IPS-NIHi7 (cell line): ENCODE data around the gene NELFA.

ENCODE experiments used
- DNase-seq: peaks from one replicate; pipeline ENCODE4 v3.0.0; 2012; ENCODE audit warnings: mixed read lengths; ENCODE audit errors: extremely low spot score

NELFA gene

DNA sequence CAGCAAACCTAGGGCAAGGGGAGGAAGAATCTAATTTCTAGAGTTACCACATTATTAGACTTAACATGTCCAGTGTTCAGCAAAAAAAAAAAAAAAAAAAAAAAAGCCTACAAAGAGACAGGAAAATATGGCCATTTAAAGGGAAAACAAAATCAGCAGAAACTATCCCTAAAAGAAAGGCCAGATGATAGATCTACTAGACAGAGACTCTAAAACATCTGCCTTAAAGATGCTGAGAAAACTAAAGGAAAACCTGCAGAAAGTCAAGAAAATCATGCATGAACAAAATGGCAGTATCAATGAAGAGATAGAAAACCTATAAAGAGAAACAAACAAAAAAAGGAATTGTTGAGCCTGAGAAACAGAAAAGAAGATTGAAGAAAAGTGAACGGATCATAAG is 43.8 kb downstream of the NELFA start:
- no peak for DNase-seq

DNA sequence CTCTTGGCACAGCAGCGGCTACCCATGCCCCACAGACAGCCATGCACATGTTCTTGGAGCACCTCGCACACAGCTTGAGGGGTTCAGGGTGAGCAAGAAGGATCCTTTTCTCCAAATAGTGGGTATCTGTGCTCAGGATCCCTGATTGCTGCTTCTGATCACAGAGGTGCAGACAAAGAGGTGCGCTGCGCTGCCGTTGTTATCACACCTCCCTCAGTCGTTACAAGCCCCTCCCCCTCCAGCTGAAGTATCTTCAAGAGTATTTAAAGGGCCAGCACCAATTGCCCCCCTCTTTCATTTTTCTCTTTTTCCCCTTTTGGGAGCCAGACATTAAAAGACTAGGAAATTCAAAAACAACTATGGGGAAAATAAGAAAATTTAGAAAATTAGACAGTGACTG is 44.3 kb downstream of the NELFA start:
- no peak for DNase-seq

DNA sequence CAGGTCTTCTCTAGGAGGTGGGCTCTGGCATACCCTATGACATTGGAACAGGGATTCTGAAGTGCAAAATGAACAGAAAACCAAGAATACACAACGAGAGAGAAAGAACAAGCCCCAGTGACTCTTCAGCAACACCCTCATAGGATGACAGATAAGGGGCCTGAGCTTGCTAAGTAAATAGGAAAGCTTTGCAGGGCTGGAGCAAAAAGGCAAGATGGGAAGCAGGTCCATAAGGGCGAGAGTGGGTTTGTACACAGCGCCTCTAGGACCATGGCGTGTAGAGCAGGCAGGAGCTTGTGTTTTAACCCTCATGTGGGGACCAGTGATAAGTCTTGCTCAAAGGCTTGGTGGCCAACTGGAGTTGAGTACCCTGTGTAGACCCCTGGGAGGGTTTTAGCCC is 45.8 kb downstream of the NELFA start:
- DNase-seq, result no peak

DNA sequence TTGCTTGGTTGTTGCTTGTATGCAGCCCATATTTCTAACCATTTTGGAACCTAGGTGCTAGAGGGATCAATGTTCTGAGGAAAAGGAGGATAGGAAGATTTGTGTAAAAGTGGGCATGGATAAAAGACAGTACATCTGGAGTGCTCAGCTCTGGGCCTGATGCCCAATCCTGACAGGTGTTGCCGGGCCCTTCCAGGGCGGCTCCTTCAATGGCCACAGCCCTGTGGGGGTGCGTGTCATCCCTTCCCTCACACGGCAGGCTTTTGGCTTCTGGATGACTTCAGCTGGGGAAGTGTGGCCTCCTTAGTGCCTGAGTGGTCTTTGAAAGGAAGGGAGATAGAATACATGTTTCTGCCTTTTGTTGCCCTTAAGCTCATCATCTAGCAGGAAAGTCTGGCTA is 47.2 kb downstream of the NELFA start:
- no peak for DNase-seq

DNA sequence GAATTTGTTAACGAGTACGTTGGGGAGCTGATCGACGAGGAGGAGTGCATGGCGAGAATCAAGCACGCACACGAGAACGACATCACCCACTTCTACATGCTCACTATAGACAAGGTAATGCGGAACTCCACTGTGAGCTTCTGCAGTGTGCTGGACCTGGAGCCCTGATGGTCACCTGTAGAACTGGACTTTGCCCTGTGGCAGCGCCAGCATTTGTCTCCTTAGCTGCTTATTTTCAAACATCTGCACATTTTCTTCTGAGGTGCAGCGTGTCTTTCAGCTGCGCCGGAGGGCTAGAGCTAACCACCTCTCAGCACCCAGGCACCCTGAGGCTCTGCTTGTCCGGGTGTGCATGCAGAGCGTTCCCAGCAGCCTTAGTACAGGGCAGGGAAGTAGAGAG is 47.7 kb downstream of the NELFA start:
- no peak for DNase-seq

DNA sequence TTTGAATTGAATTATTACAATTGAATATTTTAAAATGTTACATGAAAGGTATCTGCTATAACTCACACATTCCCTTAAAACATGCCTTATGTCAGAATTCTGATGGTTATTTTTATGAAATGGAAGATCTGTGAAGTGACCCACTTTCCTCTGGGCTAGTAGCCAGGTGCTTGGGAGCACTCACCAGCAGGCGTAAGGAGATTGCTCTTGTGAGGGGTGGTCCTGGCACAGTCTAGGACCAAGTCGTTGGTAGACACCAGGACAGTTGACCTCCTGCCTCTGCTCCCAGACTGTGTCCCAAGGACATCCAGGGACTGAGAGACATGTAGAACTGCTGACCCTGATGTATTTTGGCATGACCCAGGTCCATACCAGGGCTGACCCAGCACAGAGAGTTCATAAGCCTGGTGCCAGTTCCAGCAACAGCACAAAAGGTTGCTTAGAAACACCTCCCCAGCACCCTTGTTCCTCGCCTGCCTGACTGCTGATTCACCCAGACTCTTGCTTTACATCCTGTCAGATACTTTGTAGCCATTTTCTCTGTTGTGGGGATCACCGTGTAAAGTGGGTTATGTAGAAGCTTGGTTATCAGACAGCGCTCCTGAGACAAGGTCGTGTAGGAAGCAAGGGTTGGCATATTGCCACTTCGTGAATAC is 48.5 kb downstream of the NELFA start:
- DNase-seq, result no peak

DNA sequence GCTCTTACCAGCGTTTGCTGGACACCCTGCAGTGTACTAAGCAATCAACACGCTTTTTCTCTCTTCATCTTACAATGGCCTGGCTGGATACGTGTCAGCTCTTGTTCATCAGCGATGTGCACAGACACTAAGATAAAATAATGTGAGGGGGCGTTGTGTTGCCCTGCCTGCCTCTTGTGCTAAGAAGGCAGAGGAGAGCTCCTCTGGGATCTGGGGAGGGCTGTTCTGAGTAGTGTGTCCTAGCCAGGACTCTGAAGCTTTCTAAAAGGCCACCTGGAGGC is 49.7 kb downstream of the NELFA start:
- DNase-seq, result no peak

DNA sequence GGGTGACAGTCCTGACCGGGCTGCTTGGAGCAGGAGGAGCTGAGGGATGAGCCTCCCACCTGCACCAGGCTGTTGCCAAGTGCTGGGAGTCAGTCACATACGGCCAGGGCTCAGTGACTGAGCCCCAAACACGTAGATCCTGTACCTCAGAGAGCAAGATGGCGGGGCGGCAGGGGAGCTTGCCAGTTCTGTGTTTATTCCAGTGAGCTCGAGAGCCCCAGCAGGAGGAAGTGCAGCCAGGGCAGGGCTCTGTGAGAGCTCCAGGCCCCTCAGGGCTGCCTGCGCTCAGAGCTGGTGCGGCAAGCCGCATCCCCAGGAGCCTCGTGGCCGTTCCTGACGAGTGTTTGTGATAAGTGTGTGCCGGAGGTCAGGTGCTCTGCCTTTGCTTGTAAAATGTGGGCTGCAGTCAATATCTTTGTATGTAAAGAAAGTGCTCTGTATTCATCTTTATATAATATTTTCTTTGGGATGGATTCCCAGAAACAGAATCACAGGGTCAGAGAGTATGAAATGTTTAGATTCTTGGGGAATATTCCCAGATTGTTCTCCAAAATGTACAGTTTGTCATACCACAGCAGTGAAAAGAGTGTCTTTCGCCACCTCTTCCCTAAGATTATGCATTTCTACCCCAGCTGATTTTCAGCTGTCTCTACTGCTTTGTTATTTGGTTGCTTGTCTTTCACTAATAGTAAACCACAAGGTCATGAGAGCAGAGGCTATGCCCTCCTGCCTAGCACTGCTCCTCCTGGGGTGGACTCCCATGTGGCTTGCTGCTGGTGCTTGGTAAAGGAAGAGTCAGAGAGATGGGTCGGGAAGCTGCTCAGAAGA is 50.3 kb downstream of the NELFA start:
- DNase-seq, result no peak

DNA sequence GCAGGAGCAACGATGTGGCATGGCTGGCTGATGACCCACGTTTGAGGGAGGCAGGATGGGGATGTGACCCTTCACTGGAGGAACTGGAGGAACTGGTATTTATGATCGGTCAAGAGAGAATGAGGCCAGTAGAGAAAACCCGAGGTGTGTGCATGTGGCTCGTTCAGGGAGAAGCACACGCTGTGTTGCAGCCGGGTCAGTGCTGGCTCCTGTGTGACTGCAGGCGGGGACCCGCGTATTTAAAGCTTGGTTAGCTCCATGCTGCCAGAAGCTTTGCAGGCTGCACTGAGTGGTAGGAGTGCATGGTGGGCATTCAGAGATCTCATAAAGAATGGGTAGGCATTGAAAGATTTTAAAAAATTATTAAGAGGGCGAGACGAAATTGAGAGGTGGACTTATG is 52.1 kb downstream of the NELFA start:
- no peak for DNase-seq

DNA sequence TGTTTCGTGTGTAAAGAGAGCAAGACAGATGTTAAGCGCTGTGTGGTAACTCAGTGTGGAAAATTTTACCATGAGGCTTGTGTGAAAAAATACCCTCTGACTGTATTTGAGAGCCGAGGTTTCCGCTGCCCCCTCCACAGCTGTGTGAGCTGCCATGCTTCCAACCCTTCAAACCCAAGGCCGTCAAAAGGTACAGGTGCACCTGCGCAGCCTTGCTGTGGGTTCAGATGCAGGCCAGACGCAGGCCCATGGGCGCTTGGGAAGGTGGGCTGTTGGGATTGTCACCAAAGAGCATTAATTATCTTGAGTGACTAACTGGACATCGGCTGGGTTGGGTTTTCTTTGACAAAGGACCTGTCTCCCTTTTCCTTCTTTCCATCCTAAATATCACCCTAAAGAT is 55.4 kb downstream of the NELFA start:
- DNase-seq, result no peak

DNA sequence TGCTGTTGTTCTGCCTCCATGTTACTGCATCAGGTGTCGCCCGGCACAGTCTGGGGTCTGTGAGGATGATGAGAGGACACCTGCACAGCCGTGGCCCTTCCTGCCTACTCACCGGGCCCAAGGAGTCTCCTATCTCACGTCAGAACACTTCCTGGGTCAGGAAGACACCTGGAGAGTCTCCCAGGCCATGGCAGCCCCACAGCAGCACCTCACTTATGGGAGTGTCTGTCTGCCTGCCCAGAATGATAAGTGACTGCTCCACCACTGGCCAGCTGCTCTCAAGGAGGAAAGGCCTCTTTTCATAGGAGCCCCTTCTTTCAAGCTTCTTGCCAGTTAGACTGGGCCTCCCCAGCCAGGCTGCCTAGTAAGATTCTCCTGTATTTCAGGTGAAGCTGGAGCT is 56.1 kb downstream of the NELFA start:
- DNase-seq, result no peak

DNA sequence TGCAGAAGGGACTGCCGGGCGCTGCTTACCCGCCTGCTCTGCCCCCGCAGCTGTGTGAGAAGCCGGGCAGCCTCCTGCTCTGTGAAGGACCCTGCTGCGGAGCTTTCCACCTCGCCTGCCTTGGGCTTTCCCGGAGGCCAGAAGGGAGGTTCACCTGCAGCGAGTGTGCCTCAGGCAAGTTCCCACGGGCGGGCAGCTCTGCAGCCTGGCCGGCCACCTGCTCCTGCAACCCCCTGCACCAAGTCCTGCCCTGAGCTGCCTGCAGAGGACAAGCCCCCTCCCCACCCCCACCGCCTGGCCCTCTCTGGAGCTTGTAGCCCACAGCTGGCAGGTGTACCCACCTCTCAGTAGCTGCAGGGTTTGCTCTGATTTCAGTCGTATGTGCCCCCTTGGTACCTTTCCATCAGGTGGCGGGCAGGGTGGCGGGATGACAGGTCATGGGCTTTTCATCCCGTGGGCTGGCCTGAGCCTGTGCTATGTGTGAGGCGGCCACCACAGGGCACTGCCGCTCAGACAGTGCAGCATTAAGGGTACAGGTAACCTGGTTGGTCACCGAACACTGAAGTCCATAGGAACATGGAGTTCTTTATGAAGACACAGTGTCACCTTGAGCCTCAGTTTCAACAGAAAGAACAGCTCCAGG is 56.6 kb downstream of the NELFA start:
- no peak for DNase-seq

DNA sequence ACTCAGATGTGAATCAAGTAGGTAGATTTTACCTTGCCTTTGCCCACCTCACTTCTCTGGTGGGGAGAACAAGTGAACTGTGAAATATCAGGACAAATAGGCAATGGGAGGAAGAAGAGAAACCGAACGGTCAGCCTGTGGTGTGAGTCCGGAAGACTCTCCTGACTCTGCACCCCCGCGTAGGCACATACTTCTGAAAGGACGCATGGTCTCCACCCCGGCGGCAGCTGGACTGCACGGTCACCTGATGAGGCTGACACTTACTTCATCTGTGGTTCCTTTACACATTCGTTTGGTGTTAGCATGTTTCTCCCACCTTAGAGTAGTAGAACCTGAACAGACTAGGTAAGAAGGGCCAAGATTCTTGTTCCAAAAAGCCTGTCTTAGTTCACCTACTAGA is 58.4 kb downstream of the NELFA start:
- no peak for DNase-seq

DNA sequence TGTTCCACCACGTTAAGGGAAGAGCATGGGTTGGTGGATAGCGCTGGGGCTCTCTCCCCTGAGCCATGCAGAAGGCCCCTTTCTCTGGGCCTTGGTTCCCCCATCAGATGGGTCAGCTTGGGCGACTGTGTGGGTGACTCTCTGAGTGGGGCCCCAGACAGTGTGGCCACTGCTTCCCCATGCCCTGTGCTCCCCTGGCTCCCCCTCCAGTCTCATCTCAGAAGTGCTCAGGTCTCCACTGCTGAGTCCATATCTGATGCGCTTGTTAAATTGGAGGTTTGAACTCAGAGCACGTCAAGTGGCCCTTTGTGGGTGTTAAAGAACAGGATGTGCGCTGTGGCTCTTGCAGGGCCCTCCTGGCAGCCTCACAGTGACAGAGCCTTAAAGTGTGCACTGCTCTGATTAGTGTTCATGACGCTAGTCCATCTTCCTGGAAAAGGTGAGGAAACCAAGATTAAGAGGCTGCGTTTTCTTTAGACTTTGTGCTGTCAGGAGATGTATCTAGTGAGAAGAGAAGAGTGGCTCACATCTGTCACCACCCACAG is 59.8 kb downstream of the NELFA start:
- DNase-seq, result no peak

DNA sequence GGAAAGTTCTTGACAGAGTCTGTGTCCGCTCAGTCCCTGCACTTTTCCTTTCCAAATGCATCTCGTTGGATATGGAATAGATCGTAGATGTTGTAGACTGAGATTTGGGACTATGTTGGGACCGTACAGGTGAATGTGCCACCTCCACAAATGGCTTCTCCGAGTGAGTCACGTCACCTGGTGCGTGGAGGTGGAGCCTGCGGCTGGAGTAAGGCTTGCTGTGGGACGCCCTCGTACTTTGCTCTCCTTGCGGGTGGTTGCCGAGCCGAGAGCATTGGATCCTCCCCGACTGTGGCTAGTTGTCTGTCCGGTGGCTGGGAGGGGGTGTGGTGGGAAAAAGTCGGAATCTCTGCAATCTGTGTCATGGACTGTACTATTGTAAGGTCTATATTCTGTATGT is 60.5 kb downstream of the NELFA start:
- no peak for DNase-seq

DNA sequence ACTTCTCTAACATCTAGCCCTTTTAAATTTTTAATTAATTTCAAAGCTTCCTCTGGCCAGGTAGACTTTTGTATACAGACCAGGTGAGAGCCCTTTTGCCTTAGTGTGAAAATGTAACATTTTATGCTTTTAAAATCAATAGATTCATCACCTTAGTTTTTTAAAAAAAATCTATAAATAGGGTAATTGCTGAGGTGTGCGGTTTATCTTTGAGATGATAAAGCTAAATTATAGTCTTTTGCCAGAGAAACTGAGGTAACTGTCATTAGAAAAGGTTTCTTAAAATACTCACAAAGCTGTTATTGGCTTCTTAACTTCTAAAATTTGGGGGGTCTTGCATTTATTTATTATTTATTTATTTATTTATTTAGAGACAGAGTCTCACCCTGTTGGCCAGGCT is 62.9 kb downstream of the NELFA start:
- no peak for DNase-seq

DNA sequence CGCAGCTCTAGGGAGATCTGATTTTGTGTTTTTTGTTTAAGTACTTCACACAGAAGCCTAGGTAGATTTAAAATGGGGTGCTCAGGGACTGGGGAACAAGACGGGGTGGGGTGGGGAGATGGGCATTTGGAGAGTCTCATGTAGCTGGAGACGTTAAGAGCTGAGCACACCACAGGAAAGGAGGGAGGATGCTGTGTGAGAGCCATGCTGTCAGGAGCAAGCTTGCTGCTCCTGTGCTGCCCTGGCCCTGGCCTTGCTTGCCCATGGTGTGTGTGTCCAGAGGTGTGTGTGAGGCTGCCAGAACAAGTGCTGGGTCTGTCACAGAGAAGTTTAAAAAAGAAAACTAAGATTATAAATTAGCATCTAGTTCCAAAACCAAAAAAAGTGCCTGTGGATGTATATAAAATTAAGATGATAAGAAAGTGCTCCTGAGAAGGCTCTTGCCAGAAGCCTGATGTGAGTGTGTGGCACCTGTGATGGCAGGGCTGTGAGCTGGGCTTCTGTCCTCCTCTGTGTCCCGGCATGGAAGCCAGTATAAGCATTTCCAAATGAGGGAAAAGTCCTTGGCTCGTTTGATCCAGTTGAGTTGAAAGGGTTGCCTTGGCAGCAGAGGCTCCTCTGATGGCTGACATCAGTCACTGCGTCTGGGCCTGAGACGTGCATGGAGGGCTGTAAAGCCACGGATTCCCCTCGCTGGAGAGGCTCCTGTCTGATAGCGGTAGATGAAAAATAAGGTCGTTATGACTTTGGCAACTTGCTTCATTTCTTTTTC is 63.5 kb downstream of the NELFA start:
- no peak for DNase-seq

DNA sequence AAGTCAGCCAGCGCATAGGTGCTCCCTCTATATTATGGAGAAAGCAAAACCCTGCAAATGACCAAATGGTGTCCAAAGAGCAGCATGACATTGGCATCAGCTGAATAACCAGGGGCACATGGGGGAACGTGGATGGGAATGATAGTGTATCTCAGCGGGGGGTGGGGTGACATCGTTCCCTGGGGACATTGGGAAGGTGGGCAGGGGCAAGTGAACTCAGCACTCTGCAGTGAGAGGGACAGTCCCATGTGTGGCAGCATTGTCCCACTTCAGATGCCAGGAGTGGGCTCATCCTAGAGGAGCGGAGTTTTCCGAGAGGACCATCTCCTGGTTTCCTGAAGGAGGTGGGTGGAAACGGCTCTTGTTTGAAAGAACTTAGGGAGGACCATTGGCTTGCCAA is 64.8 kb downstream of the NELFA start:
- no peak for DNase-seq

DNA sequence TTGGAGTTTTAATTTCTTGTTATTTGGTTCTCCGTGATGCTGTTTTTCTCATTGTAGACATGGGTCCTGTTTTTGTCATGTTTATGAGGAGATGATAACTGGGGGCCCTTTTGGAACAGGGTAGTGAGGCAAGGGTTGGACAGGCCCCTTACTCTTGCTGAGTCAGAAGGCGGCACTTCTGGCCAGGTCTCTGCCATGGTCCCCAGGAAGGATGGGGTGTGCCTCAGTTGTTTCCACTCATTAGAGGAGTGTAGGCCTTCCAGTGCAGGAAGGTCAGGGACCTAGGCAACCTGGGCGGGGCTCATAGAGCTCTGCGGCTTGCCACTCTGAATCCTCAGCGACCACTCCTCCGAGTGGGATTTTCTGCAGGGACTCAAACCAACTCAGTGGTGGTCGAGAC is 68.2 kb downstream of the NELFA start:
- DNase-seq, result no peak

DNA sequence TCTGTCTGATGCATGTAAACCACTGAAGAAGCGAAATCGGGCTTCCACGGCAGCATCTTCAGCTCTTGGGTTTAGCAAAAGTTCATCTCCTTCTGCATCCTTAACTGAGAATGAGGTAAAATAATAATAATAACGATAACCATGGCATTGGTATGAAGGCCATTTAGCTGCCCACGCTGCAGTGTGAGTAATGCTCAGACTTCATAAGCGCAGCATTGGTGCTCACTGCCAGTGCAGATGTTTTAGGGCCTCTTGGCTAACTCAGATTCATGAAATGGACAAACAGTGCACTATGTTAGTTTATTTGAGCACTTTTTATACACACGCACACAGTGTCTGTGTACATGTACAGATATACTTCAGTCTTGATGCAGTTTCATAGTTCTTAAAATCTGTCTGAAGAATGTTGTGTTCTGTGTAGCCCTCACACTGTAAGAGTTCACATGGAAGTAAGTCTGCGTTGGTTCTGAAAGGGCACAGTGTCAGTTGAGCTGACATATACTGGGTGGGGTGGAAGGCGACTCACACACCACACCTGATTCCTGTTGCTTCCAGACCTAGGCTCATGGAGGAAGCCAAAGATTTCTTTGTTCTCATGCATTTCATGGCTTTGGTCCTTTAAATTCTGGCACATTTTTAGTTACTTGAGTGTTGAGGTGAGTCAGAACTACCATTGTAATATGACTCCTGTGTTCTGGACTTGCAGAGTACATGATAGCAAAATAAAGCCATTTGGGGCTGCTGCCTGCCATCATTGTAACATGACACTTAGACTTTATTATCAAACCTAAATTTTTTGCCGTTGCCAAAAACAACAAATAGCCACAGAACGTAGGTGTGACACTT is 68.9 kb downstream of the NELFA start:
- no peak for DNase-seq

DNA sequence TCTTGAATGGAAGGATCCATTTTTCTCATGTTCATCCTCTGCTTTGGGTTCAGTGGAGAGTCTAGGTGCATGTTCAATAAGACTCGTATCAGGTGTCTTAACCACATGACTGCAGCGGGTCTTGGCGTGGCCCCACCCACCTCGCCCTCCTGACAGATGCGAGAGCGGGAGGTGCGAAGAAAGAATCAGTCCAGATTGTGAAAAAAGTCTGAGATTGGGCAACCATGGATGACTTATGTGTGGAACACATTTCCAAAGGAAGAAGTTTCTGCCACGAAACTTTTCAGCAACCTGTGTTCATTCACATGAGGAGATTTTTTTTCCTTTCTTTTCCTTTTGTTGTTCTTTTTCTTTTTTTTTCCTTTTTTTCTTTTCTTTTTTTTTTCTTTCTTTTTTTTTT is 70.7 kb downstream of the NELFA start:
- no peak for DNase-seq
